Stimulated activated naive CD8-positive, alpha-beta T cell treated with anti-CD3 and anti-CD28 coated beads, Interleukin-15, Interleukin-2, amounts not matched to agents 100 ng/mL and 50 ng/mL, for 24 hours (primary cell): ENCODE data around the gene CEP89.

Experiments used
- H3K27ac Mint-ChIP-seq: one replicate; pipeline ENCODE4 v1.8.0; 2021; ENCODE audit warnings: mild to moderate bottlenecking, mixed read lengths
- H3K27me3 Mint-ChIP-seq: one replicate; pipeline ENCODE4 v1.8.0; 2021; ENCODE audit warnings: mixed read lengths
- H3K36me3 Mint-ChIP-seq: one replicate; pipeline ENCODE4 v1.8.0; 2021; ENCODE audit warnings: low read depth, mixed read lengths
- H3K4me1 Mint-ChIP-seq: one replicate; pipeline ENCODE4 v1.8.0; 2021; ENCODE audit warnings: low read depth, mixed read lengths
- H3K4me3 Mint-ChIP-seq: one replicate; pipeline ENCODE4 v1.8.0; 2021; ENCODE audit warnings: mild to moderate bottlenecking, mixed read lengths
- H3K9me3 Mint-ChIP-seq: one replicate; pipeline ENCODE4 v1.8.0; 2021; ENCODE audit warnings: mixed read lengths

The CEP89 gene

DNA sequence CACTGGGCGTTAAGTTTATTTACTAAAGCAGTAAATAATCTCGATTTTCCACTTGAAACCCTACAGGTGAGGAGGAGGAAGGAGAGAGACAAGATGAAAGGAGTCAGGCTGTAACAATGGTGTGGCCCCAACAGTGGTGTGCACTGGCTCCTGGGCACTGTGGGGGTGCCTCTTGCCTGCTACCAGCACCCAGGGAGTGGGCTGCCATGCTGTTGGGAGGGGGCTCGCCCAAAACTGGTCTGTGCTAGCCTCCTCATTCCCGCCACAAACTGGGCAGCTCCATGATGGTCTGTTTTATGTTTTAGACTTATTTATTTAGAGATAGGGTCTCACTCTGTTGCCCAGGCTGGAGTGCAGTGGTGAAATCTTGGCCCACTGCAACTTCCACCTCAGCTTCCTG lies 52.4 kb downstream of the CEP89 start:
- Mint-ChIP-seq H3K4me1 (peaks cover 7% of the 10 kb centered on the region), H3K27ac (no peak overlapping the region), H3K36me3 (peaks cover 32% of the 10 kb centered on the region), H3K27me3 (no peaks in the 10 kb centered on the region), H3K4me3 (no peak overlapping the region), H3K9me3 (no peaks in the 10 kb centered on the region)

DNA sequence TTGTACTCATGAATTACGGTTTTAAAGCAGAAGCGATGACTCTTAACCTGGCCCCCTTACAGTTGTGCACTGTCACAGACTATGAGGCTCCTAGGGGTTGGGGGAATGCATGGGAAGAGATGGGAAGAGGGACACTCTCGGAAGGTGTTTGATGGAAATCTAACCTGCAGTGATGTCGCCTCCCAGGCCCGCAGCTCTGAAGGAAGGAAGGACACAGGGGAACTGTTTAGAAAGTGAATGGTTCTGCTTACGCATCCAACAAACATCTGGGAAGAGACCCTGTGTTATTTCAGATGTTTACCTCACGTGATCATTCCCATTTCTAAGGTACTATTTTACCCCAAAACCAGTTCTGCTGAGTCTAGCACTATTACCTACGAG lies 54.2 kb downstream of the CEP89 start:
- no peaks in the 10 kb centered on the region for H3K9me3 Mint-ChIP-seq
- H3K27me3 Mint-ChIP-seq: no peaks in the 10 kb centered on the region
- peaks cover 21% of the 10 kb centered on the region for H3K36me3 Mint-ChIP-seq
- no peak overlapping the region for H3K27ac Mint-ChIP-seq
- H3K4me1 Mint-ChIP-seq: peaks cover 7% of the 10 kb centered on the region
- no peak overlapping the region for H3K4me3 Mint-ChIP-seq

DNA sequence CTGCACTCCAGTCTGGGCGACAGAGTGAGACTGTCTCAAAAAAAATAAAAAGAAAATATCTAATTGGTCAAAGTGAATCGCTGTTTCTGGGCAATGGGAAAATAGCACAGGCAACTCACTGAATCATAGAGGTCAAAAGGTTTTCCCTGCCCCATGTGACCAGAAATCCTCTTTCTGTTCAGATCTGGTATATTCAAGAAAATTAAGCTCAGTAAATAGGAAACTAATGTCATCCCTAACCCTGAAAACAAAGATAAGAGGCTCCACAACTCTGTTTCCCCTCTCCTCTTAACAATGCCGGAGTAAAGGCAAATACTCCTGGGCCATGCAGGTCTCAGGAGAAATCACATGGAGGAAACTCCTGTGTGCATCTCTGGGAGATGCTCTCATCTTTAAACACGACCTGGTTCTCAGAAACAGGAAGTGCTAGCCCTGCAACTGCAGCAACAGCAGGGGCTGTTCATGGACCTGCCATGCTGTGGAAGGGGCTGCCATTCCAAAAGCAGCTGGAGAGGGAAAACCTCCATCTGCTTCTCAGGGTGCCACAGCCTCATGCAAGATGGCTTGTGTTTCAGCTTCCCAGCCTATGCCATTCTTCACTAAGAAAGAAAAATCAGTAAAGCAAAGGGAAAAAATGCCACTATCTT lies 54.7 kb downstream of the CEP89 start:
- no peaks in the 10 kb centered on the region for H3K9me3 Mint-ChIP-seq
- H3K4me3 Mint-ChIP-seq: no peak overlapping the region
- peaks cover 7% of the 10 kb centered on the region for H3K4me1 Mint-ChIP-seq
- H3K36me3 Mint-ChIP-seq: peaks cover 24% of the 10 kb centered on the region
- H3K27me3 Mint-ChIP-seq: no peaks in the 10 kb centered on the region
- no peak overlapping the region for H3K27ac Mint-ChIP-seq

DNA sequence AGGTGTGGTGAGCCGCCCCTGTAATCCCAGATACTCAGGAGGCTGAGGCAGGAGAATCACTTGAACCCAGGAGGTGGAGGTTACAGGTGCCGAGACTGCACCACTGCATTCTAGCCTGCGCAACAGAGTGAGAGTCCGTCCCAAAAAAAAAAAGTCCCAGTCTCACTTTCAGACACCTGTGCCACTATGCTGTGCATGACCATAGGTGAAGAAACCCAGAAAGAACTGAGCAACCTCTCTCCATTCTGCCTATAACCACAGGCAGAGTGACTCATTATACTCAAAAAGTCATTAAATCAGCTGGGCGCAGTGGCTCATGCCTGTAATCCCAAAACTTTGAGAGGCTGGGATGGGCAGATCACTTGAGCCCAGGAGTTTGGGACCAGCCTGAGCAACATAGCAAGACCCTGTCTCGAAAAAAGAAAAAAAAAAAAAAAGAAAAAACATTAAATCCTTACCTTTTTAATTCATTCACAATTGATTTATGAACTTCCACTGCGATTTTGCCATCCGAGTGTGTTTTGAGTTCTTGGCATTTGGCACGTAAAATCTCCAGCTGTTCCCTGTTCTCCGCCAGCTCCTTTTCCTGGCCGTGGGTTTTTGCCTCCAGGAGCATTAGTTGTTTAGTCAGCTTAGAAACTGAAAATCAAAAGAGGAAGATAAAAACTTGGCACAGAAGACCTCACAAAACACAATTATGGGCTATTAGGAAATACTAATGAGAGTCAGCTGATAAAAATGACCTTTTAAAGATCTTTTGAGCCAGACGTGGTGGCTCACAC lies 56.7 kb downstream of the CEP89 start:
- Mint-ChIP-seq H3K4me3 (no peak overlapping the region), H3K36me3 (peaks cover 29% of the 10 kb centered on the region), H3K4me1 (no peaks in the 10 kb centered on the region), H3K9me3 (no peaks in the 10 kb centered on the region), H3K27me3 (no peaks in the 10 kb centered on the region), H3K27ac (no peak overlapping the region)

DNA sequence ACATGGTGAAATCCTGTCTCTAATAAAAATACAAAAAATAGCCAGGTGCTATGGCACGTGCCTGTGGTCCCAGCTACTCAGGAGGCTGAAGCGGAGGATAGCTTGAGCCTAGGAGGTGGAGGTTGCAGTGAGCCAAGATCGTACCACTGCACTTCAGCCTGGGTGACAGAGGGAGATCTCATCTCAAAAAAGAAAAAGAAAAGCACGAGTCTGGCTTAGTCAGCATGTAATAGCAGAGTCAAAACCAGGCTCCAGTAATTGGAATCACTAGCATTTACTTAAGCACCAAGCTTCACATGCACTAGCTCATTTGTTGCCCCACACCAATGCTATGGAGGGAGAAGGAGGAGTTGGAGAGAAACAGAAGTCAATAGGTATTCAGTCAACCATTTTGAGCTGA lies 60.3 kb downstream of the CEP89 start:
- no peak overlapping the region for H3K27ac Mint-ChIP-seq
- H3K36me3 Mint-ChIP-seq: peaks cover 47% of the 10 kb centered on the region
- H3K9me3 Mint-ChIP-seq: no peaks in the 10 kb centered on the region
- H3K4me1 Mint-ChIP-seq: no peaks in the 10 kb centered on the region
- no peaks in the 10 kb centered on the region for H3K27me3 Mint-ChIP-seq
- H3K4me3 Mint-ChIP-seq: no peak overlapping the region

DNA sequence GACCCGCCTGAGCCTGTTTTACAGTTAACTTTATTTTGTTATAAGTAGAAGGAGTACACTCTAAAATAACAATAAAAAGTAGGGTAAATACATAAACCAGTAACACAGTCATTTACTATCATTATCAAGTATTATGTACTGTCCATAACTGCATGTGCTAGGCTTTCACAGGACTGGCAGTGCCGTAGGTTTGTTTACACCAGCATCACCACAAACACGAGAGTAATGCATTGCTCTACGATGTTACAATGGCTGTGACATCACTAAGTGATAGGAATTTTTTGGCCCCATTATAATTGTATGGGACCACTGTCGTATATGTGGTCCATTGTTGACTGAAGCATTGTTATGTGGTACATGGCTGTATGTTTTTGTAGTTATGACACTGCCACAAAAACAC lies 60.9 kb downstream of the CEP89 start:
- Mint-ChIP-seq H3K36me3 (peaks cover 51% of the 10 kb centered on the region), H3K27ac (no peak overlapping the region), H3K27me3 (no peaks in the 10 kb centered on the region), H3K4me3 (no peak overlapping the region), H3K4me1 (no peaks in the 10 kb centered on the region), H3K9me3 (peaks cover 2% of the 10 kb centered on the region)

DNA sequence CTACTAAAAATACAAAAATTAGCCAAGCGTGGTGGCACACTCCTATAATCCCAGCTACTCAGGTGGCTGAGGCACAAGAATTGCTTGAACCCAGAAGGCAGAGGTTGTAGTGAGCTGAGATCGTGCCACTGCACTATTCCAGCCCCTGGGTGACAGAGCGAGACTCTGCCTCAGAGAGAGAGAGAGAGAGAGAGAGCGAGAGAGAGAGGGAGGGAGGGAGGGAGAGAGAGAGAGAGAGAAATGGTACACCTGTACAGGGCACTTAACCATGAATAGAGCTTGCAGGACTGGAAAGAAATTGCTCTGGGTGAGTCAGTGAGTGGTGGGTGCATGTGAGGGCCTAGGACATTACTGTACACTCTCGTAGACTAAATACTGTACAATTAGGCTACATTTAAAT lies 61.7 kb downstream of the CEP89 start:
- no peaks in the 10 kb centered on the region for H3K4me1 Mint-ChIP-seq
- H3K27me3 Mint-ChIP-seq: no peaks in the 10 kb centered on the region
- H3K36me3 Mint-ChIP-seq: peaks cover 52% of the 10 kb centered on the region
- H3K4me3 Mint-ChIP-seq: no peak overlapping the region
- no peak overlapping the region for H3K27ac Mint-ChIP-seq
- peaks cover 5% of the 10 kb centered on the region for H3K9me3 Mint-ChIP-seq

DNA sequence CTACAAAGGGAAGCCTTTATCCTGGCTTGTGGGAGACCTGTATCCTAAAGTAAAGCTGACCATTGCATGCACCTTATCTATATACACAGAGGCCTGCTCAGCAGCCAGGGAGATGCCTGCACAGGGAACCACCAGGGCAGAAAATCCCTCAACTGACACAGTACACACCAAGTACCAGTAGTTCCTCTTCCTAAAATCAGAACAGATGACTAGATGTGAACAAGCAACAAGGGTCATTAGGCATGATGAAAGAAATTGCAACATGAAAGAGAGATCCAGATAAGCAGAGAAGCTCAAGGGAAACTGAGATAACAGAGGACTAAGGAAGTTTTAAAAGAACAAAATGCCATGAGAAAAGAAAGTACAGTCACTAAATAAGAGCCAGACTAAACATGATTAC lies 62.5 kb downstream of the CEP89 start:
- no peaks in the 10 kb centered on the region for H3K4me1 Mint-ChIP-seq
- H3K36me3 Mint-ChIP-seq: peaks cover 51% of the 10 kb centered on the region
- peaks cover 5% of the 10 kb centered on the region for H3K9me3 Mint-ChIP-seq
- no peak overlapping the region for H3K4me3 Mint-ChIP-seq
- H3K27ac Mint-ChIP-seq: no peak overlapping the region
- H3K27me3 Mint-ChIP-seq: no peaks in the 10 kb centered on the region

DNA sequence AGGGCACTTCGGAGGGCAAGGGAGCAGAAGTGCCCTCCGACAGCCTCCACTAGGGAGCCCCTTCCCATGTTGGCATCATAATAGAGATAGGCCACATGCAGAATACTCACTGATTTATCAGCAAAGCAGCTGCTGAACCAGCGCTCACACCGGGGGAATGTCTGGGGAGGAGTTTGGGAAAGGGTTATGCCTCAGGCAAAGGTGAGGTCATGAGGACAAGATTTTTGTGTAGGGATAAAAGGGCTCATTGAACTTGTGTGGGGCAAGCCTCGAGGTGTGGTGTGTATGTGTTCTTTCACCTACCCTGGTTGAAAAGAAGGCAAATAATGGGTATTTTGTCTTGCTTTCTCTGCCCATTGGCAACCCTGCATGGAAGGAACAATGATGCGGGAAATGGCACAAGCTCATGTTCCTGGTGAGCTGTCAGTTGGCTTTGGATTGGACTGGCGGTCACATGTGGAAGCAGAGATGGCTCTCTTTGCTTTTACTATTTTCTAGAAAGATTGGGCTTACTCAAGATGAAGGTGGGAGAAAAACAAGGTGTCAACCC lies 63.0 kb downstream of the CEP89 start:
- Mint-ChIP-seq H3K9me3 (peaks cover 5% of the 10 kb centered on the region), H3K36me3 (peaks cover 51% of the 10 kb centered on the region), H3K27me3 (no peaks in the 10 kb centered on the region), H3K27ac (no peak overlapping the region), H3K4me3 (no peak overlapping the region), H3K4me1 (no peaks in the 10 kb centered on the region)

DNA sequence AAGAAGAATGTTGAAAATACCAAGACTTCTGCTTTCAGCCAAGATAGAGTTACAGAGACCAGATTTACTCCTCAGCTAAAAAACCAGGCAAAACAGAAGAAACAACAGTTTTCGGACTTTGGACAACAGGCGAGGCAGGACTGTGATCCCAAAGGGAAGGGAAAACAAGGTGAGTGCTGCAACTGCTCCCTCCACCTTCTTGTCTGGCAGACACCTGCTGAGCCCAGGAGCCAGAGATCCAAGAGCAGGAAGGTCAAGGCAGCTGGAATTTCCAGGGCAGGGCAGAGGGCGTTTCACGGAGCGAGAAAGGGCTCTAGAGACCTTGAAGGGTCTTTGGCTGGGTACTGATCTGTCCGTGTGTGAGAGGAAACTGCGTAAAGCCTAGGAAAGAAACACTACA lies 69.3 kb downstream of the CEP89 start:
- Mint-ChIP-seq H3K36me3 (peaks cover 35% of the 10 kb centered on the region), H3K4me3 (no peak overlapping the region), H3K9me3 (peaks cover 5% of the 10 kb centered on the region)

DNA sequence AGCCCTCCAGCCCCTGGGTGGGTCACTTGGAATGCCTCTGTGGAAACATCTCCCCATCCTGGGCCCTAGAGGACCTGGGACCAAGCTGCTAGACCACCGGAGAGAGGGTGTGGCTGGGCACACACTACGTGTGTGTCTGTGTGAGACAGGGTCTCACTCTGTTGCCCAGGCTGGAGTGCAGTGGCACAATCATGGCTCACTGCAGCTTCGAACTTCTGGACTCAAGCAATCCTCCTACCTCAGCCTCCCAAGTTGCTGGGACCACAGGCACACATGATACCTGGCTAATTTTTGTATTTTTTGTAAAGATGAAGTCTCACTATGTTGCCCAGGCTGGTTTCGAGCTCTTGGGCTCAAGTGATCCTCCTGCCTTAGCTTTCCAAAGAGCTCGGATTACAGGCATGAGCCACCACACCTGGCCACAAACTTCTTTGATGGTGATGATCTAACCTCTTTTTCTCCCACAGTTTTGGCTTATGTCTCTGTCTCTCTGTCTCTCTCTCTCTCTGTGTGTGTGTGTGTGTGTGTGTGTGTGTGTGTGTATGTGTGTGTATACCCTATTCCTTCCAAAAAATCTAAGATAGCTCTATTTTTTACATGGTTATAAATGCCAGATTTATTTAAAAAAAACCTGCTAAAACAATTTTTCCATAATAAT lies 70.1 kb downstream of the CEP89 start:
- Mint-ChIP-seq H3K9me3 (peaks cover 5% of the 10 kb centered on the region), H3K27me3 (no peaks in the 10 kb centered on the region), H3K4me1 (no peaks in the 10 kb centered on the region), H3K36me3 (peaks cover 36% of the 10 kb centered on the region), H3K27ac (no peak overlapping the region), H3K4me3 (no peak overlapping the region)

More for the DNA sequence above, 69.3 kb downstream of the CEP89 start:
- H3K4me1 Mint-ChIP-seq: no peaks in the 10 kb centered on the region
- no peaks in the 10 kb centered on the region for H3K27me3 Mint-ChIP-seq
- no peak overlapping the region for H3K27ac Mint-ChIP-seq

DNA sequence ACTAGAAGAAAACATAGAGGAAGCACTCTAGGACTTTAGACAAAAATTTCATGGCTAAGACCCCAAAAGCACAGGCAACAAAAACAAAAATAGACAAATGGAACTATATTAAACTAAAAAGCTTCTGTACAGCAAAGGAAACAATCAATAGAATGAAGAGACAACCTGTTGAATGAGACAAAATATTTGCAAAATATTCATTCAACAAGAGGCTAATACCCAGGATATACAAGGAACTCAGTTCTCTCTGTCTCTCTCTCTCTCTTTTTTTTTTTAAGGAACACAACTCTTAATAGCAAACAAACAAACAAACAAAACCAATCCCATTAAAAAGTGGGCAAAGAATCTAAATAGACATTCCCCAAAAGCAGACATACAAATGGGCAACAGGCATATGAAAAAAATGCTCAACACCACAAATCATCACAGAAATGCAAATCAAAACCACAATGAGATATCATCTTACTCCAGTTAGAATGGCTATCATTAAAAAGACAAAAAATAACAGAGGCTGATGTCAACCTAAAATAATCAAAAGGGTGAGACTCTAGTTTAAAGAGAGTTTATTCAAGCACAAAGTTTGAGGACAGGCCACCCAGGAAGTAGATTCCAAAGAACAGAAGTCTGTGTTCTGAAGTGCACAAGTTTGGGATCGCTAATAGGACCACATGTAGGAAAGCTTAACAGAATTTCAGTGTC lies 75.1 kb downstream of the CEP89 start:
- Mint-ChIP-seq H3K27ac (no peak overlapping the region), H3K36me3 (peaks cover 52% of the 10 kb centered on the region), H3K4me1 (peaks cover 5% of the 10 kb centered on the region), H3K9me3 (peaks cover 22% of the 10 kb centered on the region), H3K27me3 (no peaks in the 10 kb centered on the region), H3K4me3 (no peak overlapping the region)

DNA sequence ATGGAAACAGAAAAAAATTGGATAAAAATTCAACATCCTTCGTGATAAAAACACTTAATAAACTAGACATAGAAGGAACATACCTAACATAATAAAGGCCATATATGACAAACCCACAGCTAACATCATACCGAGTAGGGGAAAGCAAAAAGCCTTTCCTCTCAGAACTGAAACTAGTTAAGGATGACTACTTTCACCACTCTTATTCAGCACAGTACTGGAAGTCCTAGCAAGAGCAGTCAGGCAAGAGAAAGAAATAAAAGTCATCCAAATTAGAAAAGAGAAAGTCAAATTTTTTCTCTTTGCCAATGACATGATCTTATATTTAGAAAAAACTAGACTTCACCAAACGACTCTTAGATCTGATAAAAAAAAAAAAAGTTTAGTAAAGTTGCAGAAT lies 76.4 kb downstream of the CEP89 start:
- H3K4me3 Mint-ChIP-seq: no peak overlapping the region
- peaks cover 5% of the 10 kb centered on the region for H3K4me1 Mint-ChIP-seq
- no peaks in the 10 kb centered on the region for H3K27me3 Mint-ChIP-seq
- H3K9me3 Mint-ChIP-seq: peaks cover 27% of the 10 kb centered on the region
- H3K27ac Mint-ChIP-seq: no peak overlapping the region
- peaks cover 52% of the 10 kb centered on the region for H3K36me3 Mint-ChIP-seq

DNA sequence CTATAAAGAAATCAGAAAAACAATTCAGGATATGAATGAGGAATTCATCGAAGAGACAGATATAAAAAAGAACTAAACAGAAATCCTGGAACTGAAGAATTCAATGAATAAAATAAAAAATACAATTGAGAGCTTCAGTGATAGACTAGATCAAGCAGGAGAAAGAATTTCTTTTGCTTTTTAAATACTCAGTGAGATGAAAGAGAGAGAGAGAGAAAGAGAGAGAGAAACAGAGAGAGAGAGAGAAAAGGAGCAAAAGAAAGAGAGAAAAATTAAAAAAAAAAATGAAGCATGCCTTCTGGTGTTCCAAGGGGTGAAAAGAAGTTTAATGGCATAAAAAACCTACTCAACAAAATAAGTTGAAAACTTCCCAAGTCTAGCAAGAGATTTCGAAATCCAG lies 80.1 kb downstream of the CEP89 start:
- peaks cover 48% of the 10 kb centered on the region for H3K36me3 Mint-ChIP-seq
- peaks cover 5% of the 10 kb centered on the region for H3K4me1 Mint-ChIP-seq
- H3K9me3 Mint-ChIP-seq: peaks cover 27% of the 10 kb centered on the region
- no peaks in the 10 kb centered on the region for H3K27me3 Mint-ChIP-seq
- no peak overlapping the region for H3K27ac Mint-ChIP-seq
- no peak overlapping the region for H3K4me3 Mint-ChIP-seq

DNA sequence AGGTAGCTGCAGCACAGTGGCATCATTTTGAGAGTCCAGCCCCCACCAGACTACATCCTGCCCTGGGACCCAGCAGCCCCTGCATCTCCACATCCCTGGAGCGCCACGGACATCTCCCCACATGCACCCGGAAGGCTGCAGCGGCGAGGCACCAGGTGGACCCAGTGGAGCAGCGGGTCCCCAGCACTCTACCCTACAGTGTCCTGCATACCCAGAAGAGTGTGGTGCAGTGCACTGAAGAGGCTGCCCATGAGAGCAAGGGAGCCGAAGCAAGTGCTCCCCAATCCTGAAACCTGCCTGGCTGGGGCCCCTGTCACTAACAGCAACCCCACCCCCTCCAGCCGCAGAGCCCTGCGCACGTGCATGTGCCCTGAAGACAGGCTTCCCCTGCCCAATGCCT lies 80.9 kb downstream of the CEP89 start:
- Mint-ChIP-seq H3K9me3 (peaks cover 27% of the 10 kb centered on the region), H3K36me3 (peaks cover 48% of the 10 kb centered on the region), H3K4me1 (peaks cover 5% of the 10 kb centered on the region), H3K27me3 (no peaks in the 10 kb centered on the region), H3K4me3 (no peak overlapping the region), H3K27ac (no peak overlapping the region)
